CD14-positive monocyte (primary cell): ENCODE measurements around the gene RTCB. TPM values are rescaled to one million over a fixed set of nuclear protein-coding genes. Genes with fewer than 3 reads are reported as not detected.

Source experiments
- DNase-seq, 3 donors: peaks; one replicate each; pipeline ENCODE4 v3.0.0-alpha.2; 2011 to 2022
- H2AFZ ChIP-seq: 2 replicates; pipeline ENCODE4 v1.6.0; 2012; ENCODE audit warnings: mild to moderate bottlenecking, low read depth, low read length, inconsistent platforms; ENCODE audit not compliant: insufficient read depth, poor library complexity, severe bottlenecking
- H3K27ac ChIP-seq, 2 donors: 1 replicate in 1 of 2; 2 replicates in 1 of 2; pipeline ENCODE4 v1.5.1; 2012 to 2013; ENCODE audit warnings: low read length in 2 of 2, control low read depth in 1 of 2, inconsistent platforms in 1 of 2, low read depth in 1 of 2, mild to moderate bottlenecking in 1 of 2
- H3K27me3 ChIP-seq, 2 donors: one replicate each; pipeline versions ENCODE4 v1.6.0 to v1.6.1; 2011 to 2013; ENCODE audit warnings: low read length in 2 of 2; ENCODE audit not compliant: control insufficient read depth in 2 of 2, insufficient read depth in 2 of 2
- H3K36me3 ChIP-seq, 2 donors: replicated peaks in 1 of 2; 1 replicate in 1 of 2; 2 replicates in 1 of 2; pipeline versions ENCODE4 v1.5.1 to v1.6.1; 2012 to 2013; ENCODE audit warnings: low read length in 2 of 2, control low read depth in 1 of 2, inconsistent platforms in 1 of 2, mild to moderate bottlenecking in 1 of 2; ENCODE audit not compliant: insufficient read depth in 2 of 2, control insufficient read depth in 1 of 2
- H3K4me1 ChIP-seq, 2 donors: 1 replicate in 1 of 2; 2 replicates in 1 of 2; pipeline versions ENCODE4 v1.5.1 to v1.6.1; 2012 to 2013; ENCODE audit warnings: low read length in 2 of 2, control low read depth in 1 of 2, inconsistent platforms in 1 of 2, mild to moderate bottlenecking in 1 of 2, moderate library complexity in 1 of 2; ENCODE audit not compliant: insufficient read depth in 2 of 2, control insufficient read depth in 1 of 2
- H3K4me2 ChIP-seq: replicated peaks from 2 replicates; pipeline ENCODE3; 2012; ENCODE audit warnings: low read length, moderate library complexity, mild to moderate bottlenecking; ENCODE audit not compliant: poor library complexity, severe bottlenecking; ENCODE audit errors: extremely low read depth
- H3K4me3 ChIP-seq, 3 experiments: fragments of 200-600 bp in 1 of 3; sonication (generic) in 1 of 3; replicated peaks in 1 of 3; 1 replicate in 2 of 3; 2 replicates in 1 of 3; pipeline ENCODE4 v1.5.1; 2011 to 2013; ENCODE audit warnings: low read length in 3 of 3, mild to moderate bottlenecking in 3 of 3, control low read depth in 2 of 3, low read depth in 2 of 3, inconsistent platforms in 1 of 3, moderate library complexity in 1 of 3
- H3K79me2 ChIP-seq: 2 replicates; pipeline ENCODE4 v1.6.0; 2012; ENCODE audit warnings: mild to moderate bottlenecking, control low read depth, inconsistent platforms, low read length, moderate library complexity; ENCODE audit not compliant: insufficient read depth
- H3K9ac ChIP-seq: 2 replicates; pipeline ENCODE4 v1.6.0; 2017; ENCODE audit warnings: low read length, mild to moderate bottlenecking; ENCODE audit not compliant: insufficient read depth, poor library complexity, severe bottlenecking
- H3K9me3 ChIP-seq, 2 donors: replicated peaks in 1 of 2; 1 replicate in 1 of 2; 2 replicates in 1 of 2; pipeline versions ENCODE4 v1.5.1 to v1.6.1; 2012 to 2013; ENCODE audit warnings: low read length in 2 of 2, control low read depth in 1 of 2; ENCODE audit not compliant: control insufficient read depth in 1 of 2, insufficient read depth in 1 of 2
- H4K20me1 ChIP-seq: 2 replicates; pipeline ENCODE4 v1.6.0; 2012; ENCODE audit warnings: mild to moderate bottlenecking, low read length, control low read depth, moderate library complexity; ENCODE audit not compliant: insufficient read depth
- H3K27ac Mint-ChIP-seq, 7 donors: one replicate each; pipeline ENCODE4 v1.8.0; 2020; ENCODE audit warnings: mild to moderate bottlenecking in 7 of 7, mixed read lengths in 7 of 7, moderate library complexity in 6 of 7, inconsistent platforms in 2 of 7
- H3K27me3 Mint-ChIP-seq, 3 donors: one replicate each; pipeline ENCODE4 v1.8.0; 2021 to 2022; ENCODE audit warnings: low read depth in 3 of 3, mild to moderate bottlenecking in 3 of 3, mixed read lengths in 3 of 3, moderate library complexity in 3 of 3, inconsistent platforms in 1 of 3
- H3K36me3 Mint-ChIP-seq, 2 donors: one replicate each; pipeline ENCODE4 v1.8.0; 2020; ENCODE audit warnings: mixed read lengths in 2 of 2, inconsistent platforms in 1 of 2, mild to moderate bottlenecking in 1 of 2
- H3K4me1 Mint-ChIP-seq: one replicate; pipeline ENCODE4 v1.8.0; 2020; ENCODE audit warnings: mild to moderate bottlenecking, mixed read lengths
- H3K4me3 Mint-ChIP-seq, 2 donors: one replicate each; pipeline ENCODE4 v1.8.0; 2020; ENCODE audit warnings: mild to moderate bottlenecking in 2 of 2, mixed read lengths in 2 of 2, moderate library complexity in 1 of 2
- H3K9me3 Mint-ChIP-seq, 7 donors: one replicate each; pipeline ENCODE4 v1.8.0; 2020 to 2022; ENCODE audit warnings: mixed read lengths in 7 of 7, mild to moderate bottlenecking in 6 of 7, moderate library complexity in 6 of 7, inconsistent platforms in 2 of 7
- CTCF ChIP-seq: fragments of 200-600 bp; IDR thresholded peaks from one replicate; pipeline ENCODE4 v1.8.0; 2022; ENCODE audit warnings: antibody characterized with exemption, mild to moderate bottlenecking
- WGBS: methylation state at CpG from one replicate; pipeline ENCODE4 v1.1.5; 2013; ENCODE audit warnings: missing lambda C conversion rate; ENCODE audit not compliant: insufficient coverage; 5-methylcytosine and 5-hydroxymethylcytosine counted together
- intact Hi-C, 2 donors: fragments of 100-400 bp; cut with micrococcal nuclease; formaldehyde crosslinking; loops; one replicate each; pipeline versions ENCODE4 v1.15.0 to v1.15.1; 2023
- polyA plus RNA-seq, 3 donors: library from polyadenylated mRNA; depleted of rRNA in 1 of 3; unstranded in 2 of 3; stranded (reverse) in 1 of 3; fragments of 300-500 nt in 2 of 3; fragments of >200 nt in 1 of 3; fragmentation: Illumina TruSeq in 2 of 3; gene quantifications; 1 replicate in 2 of 3; 2 replicates in 1 of 3; pipeline ENCODE4 v1.2.3, GENCODE V29; 2012 to 2021

RTCB gene
- polyA plus RNA-seq, 3 donors, result 41.5 to 106 (median 104) TPM

- peaks cover 2 to 3% (median 2%) of the 10 kb centered on the region in 3 donors for H3K27me3 Mint-ChIP-seq
- peak overlapping the region in 1 of 7 donors; percentile 1 for H3K27ac Mint-ChIP-seq
- no peaks in the 10 kb centered on the region for H3K27me3 ChIP-seq
- no peak overlapping the region for H3K4me2 ChIP-seq
- H4K20me1 ChIP-seq, result no peaks in the 10 kb centered on the region
- no peaks in the 10 kb centered on the region for H3K4me1 ChIP-seq
- no peaks in the 10 kb centered on the region for H3K79me2 ChIP-seq
- no peak overlapping the region for H3K9ac ChIP-seq
- no peak for DNase-seq
- H3K9me3 Mint-ChIP-seq, result no peaks in the 10 kb centered on the region
- H3K9me3 ChIP-seq, result no peaks in the 10 kb centered on the region
- H3K4me3 ChIP-seq, result no peak overlapping the region
- no peak overlapping the region for H2AFZ ChIP-seq
- peaks cover 8 to 9% of the 10 kb centered on the region in 2 donors for H3K36me3 ChIP-seq
- H3K27ac ChIP-seq, result no peak overlapping the region
- no CpG with 5 or more reads among the region's 5 CpGs for WGBS
- peaks cover 1 to 9% of the 10 kb centered on the region in 2 donors for H3K36me3 Mint-ChIP-seq
- intact Hi-C loops, result no loop called here
- H3K4me1 Mint-ChIP-seq, result no peaks in the 10 kb centered on the region
- H3K4me3 Mint-ChIP-seq, result no peak overlapping the region
- TF ChIP-seq CTCF, result no peak
Measured at GRCh38 chr22:32380991-32381390, 31.1 kb downstream of the RTCB start.

- Histone ChIP-seq H4K20me1 (no peaks in the 10 kb centered on the region), H3K79me2 (no peaks in the 10 kb centered on the region), H3K36me3 (no peaks in the 10 kb centered on the region), H3K9me3 (no peaks in the 10 kb centered on the region), H3K27me3 (no peaks in the 10 kb centered on the region), H2AFZ (no peak overlapping the region), H3K27ac (no peak overlapping the region), H3K9ac (no peak overlapping the region), H3K4me1 (no peaks in the 10 kb centered on the region), H3K4me2 (no peak overlapping the region), H3K4me3 (no peak overlapping the region)
- 64% methylated on average over 3 of the region's 4 CpGs for WGBS
- Mint-ChIP-seq H3K27me3 (peaks cover 3 to 5% (median 4%) of the 10 kb centered on the region in 3 donors), H3K27ac (no peak overlapping the region), H3K4me3 (no peak overlapping the region), H3K36me3 (no peaks in the 10 kb centered on the region), H3K4me1 (no peaks in the 10 kb centered on the region), H3K9me3 (no peaks in the 10 kb centered on the region)
- intact Hi-C loops, result no loop called here
- DNase-seq, result no peak
- peak; percentile 36 for TF ChIP-seq CTCF
Measured at GRCh38 chr22:32378707-32379272, 33.3 kb downstream of the RTCB start.
